ENCODE data around the gene GPR33.

GRCh38 chr14:31527087-31527486, 39.2 kb upstream of the GPR33 start:
- TF ChIP-seq CTCF (IDR thresholded peaks at IDR 0.05) (no peak), POLR2A (IDR thresholded peaks at IDR 0.05) (no peak), EP300 (IDR thresholded peaks at IDR 0.05) (no peak), POLR2AphosphoS5 (IDR thresholded peaks at IDR 0.05) (no peak)
